Pancreas (tissue), 10 donors: ENCODE measurements around the gene ETV3. TPM values are rescaled to one million over a fixed set of nuclear protein-coding genes. Genes with fewer than 3 reads are reported as not detected.
A peak's percentile ranks its signal among the peaks of the same experiment; 100 is the strongest.
"Not testable (repeated sequence)": the region's sequence is repeated elsewhere in the genome, so short reads cannot be mapped to it uniquely, and the experiment has no call there.

Experiments used
- ATAC-seq, 4 donors: fragments of 200-7000 bp; cut with Tn5 transposase; one replicate each; pipeline versions ENCODE4 v1.8.0 to v1.9.1; 2020; ENCODE audit warnings: mild to moderate bottlenecking in 4 of 4, moderate library complexity in 4 of 4
- DNase-seq, 6 donors: peaks; one replicate each; pipeline ENCODE4 v3.0.0-alpha.2; 2020
- FAIRE-seq: peaks from 2 replicates; lab custom pipeline; 2012; peaks lifted over from hg19 to GRCh38; lab: Jason Lieb, UNC
- H3K27ac ChIP-seq, 4 donors: fragments of 200-600 bp; sonication (generic); 1 replicate in 3 of 4; 2 replicates in 1 of 4; pipeline versions ENCODE4 v1.5.0 to v1.8.0; 2020
- H3K27me3 ChIP-seq, 4 donors: fragments of 200-600 bp; one replicate each; pipeline ENCODE4 v1.8.0; 2021
- H3K36me3 ChIP-seq, 3 donors: fragments of 200-600 bp; sonication (generic) in 1 of 3; one replicate each; pipeline versions ENCODE4 v1.5.0 to v1.8.0; 2020 to 2021
- H3K4me1 ChIP-seq, 3 donors: fragments of 200-600 bp; one replicate each; pipeline ENCODE4 v1.8.0; 2021
- H3K4me3 ChIP-seq, 4 donors: fragments of 200-600 bp; sonication (generic) in 2 of 4; one replicate each; pipeline versions ENCODE4 v1.5.0 to v1.8.0; 2020 to 2021
- H3K9me3 ChIP-seq, 4 donors: fragments of 200-600 bp; one replicate each; pipeline ENCODE4 v1.8.0; 2021
- WGBS, 2 donors: extraction: QIAGEN DNeasy Blood & Tissue Kit; methylation state at CpG; one replicate each; pipeline ENCODE4 v1.1.7; 2013; 5-methylcytosine and 5-hydroxymethylcytosine counted together
- intact Hi-C, 3 donors: fragments of 100-400 bp; cut with DNase I; formaldehyde crosslinking; loops; one replicate each; pipeline versions ENCODE4 v1.11.1 to v1.14.2; 2022
- polyA plus RNA-seq, 2 donors: library from polyadenylated mRNA; stranded (reverse); fragments of 200-250 nt; gene quantifications; one replicate each; pipeline ENCODE4 v1.2.3, GENCODE V29; 2013
- total RNA-seq, 6 donors: library from RNA; stranded (reverse); fragmentation: NEBNext Ultra II Directional in 4 of 6; extraction: Animal tissue kit (Norgen Biotek cat#: 25700) in 4 of 6; gene quantifications; one replicate each; pipeline versions ENCODE4 v1.2.1 to v1.2.4, GENCODE V29; 2021 to 2023
- TF ChIP-seq, protein P1 (sequence below), 4 donors: fragments of 200-600 bp; sonication (generic) in 3 of 4; IDR thresholded peaks; one replicate each; pipeline versions ENCODE4 v1.5.0 to v1.8.0; 2021; ENCODE audit warnings: antibody characterized with exemption in 4 of 4
- donor health status: healthy with polysubstance abuse.
- donor health status: DM: no; HTN: no; CAD: no; lungs with moderate emphysema.
- donor health status: DM: no; HTN: no; CAD: no.
- donor health status: control.
- donor health status: control.
- donor health status: Bipolar disorder and iron deficiency.
- donor health status: DM: yes; HTN: yes; CAD: no.
- donor health status: DM: no; HTN: no; CAD: no.
- donor health status: DM: no; HTN: no; CAD: no.
- donor health status: DM: yes; HTN: yes; CAD: no.

Gene ETV3
- total and polyA plus RNA-seq, 8 donors = 2.9 to 12.9 (median 7.3) TPM

DNA sequence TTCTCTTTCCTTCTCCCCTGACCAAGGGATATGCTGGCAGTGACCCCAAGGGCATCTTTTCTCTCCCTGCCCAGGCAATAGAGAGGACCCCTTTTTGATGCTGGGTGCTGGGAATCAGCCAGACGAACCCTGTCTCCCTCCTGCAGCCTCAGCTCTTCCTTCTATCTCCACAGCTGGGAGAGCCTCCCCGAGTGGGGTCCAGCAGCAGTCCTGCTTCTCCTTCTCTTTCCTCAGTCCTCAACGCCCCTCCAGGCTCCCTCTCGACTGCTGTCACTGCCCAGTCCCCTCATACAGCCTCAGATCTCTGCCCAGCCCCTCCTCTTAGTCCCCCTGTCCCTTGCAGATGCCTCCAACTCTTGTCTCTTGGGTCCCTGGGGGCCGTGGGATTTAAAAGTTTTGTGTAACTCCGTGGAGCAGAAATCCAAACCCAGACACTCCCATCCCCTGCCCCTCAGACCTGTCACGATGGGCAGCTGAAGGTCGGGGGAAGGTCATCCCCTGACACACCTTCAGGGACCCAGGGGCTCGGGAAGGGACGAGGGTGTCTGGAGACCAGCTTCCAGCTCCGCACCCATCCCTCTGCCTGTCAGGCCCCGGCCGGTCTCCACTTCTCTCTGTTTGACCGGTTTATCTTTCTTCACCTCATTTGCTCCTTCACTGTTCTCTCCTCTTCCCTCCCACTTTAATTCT, 32.8 kb downstream of the ETV3 start:
- H3K4me3 ChIP-seq = no peak overlapping the region
- H3K4me1 ChIP-seq = no peaks in the 10 kb centered on the region
- TF ChIP-seq, protein P1, sequence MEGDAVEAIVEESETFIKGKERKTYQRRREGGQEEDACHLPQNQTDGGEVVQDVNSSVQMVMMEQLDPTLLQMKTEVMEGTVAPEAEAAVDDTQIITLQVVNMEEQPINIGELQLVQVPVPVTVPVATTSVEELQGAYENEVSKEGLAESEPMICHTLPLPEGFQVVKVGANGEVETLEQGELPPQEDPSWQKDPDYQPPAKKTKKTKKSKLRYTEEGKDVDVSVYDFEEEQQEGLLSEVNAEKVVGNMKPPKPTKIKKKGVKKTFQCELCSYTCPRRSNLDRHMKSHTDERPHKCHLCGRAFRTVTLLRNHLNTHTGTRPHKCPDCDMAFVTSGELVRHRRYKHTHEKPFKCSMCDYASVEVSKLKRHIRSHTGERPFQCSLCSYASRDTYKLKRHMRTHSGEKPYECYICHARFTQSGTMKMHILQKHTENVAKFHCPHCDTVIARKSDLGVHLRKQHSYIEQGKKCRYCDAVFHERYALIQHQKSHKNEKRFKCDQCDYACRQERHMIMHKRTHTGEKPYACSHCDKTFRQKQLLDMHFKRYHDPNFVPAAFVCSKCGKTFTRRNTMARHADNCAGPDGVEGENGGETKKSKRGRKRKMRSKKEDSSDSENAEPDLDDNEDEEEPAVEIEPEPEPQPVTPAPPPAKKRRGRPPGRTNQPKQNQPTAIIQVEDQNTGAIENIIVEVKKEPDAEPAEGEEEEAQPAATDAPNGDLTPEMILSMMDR (IDR thresholded peaks at IDR 0.05) = no peak
- no peak overlapping the region for H3K27ac ChIP-seq
- FAIRE-seq (no peak), ATAC-seq (no peak), DNase-seq (peak in 1 of 6 donors; percentile 49)
- H3K27me3 ChIP-seq = peaks cover 0 to 7% (median 0%) of the 10 kb centered on the region in 4 donors
- intact Hi-C loops = no loop called here
- WGBS, 2 donors = 56 to 58% methylated on average over 14 of the region's 14 CpGs
- H3K9me3 ChIP-seq = no peaks in the 10 kb centered on the region
- no peaks in the 10 kb centered on the region for H3K36me3 ChIP-seq

DNA sequence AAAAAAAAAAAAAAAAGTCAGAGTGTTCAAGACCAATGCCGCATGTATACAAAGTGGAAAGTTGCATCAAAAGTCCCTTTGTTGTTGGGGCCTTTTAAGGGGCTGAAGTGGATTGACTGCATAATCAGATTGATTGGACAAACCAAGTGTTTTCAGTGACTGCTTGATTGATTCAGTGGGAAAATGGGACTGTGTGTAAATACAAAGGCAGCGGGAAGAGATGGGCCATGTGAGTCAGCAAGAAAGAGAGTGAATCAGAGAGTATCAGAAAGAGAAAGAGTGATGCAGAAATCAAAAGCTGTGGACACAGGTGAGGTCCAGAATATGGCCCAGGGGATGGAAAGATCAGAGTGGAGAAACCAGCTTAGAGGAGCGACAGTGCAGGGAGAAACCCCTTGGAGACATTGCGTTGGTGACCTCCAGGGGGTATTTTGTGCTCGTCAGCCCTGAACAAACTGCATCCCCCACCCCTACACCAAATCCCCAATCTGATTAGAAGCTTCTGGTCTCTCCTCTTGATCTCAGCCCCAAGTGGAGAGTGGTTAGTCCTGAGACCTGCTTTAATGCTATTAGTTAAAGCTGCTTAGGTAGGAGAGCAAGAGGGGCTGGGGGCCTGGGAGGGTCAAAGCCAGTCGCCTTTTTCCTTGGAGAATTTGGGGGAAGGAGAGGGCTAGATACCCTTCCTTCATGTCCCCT, 33.4 kb downstream of the ETV3 start:
- H3K27me3 ChIP-seq = peaks cover 0 to 7% (median 0%) of the 10 kb centered on the region in 4 donors
- no peaks in the 10 kb centered on the region for H3K4me1 ChIP-seq
- no peak overlapping the region for H3K4me3 ChIP-seq
- ATAC-seq = no peak
- TF ChIP-seq, protein P1 (IDR thresholded peaks at IDR 0.05) = no peak
- intact Hi-C loops = no loop called here
- peak in 1 of 6 donors; percentile 5 for DNase-seq
- no peaks in the 10 kb centered on the region for H3K36me3 ChIP-seq
- no peak overlapping the region for H3K27ac ChIP-seq
- H3K9me3 ChIP-seq = no peaks in the 10 kb centered on the region
- 52 to 58% methylated on average over 6 of the region's 6 CpGs for WGBS, 2 donors
- no peak for FAIRE-seq

DNA sequence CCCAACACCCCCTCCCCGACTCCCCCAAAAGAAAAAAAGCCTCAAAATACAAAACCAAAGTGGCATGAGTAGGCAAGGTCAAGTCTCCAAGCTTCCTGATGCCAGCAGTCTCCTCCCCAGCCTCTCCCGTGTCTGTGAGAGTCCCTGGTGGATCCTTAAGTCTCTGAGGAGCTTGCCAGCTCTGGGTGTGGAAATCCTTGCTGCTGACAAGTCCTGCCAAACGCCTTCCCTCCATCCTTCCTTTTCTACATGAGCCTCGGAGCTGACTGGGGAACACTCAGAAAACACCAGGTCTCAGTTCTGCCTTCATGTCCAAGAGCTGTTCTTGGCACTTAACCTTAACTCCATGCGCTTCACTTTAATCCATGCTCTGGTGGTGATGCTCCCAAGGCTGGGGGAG, 34.9 kb downstream of the ETV3 start:
- TF ChIP-seq, protein P1 (IDR thresholded peaks at IDR 0.05) = no peak
- intact Hi-C loops = no loop called here
- no peak overlapping the region for H3K27ac ChIP-seq
- no peaks in the 10 kb centered on the region for H3K36me3 ChIP-seq
- peaks cover 0 to 7% (median 0%) of the 10 kb centered on the region in 4 donors for H3K27me3 ChIP-seq
- no peak for FAIRE-seq
- ATAC-seq = no peak
- DNase-seq = no peak
- H3K4me3 ChIP-seq = no peak overlapping the region
- no peaks in the 10 kb centered on the region for H3K4me1 ChIP-seq
- WGBS, 2 donors = 50 to 67% methylated on average over 5 of the region's 5 CpGs
- H3K9me3 ChIP-seq = no peaks in the 10 kb centered on the region

DNA sequence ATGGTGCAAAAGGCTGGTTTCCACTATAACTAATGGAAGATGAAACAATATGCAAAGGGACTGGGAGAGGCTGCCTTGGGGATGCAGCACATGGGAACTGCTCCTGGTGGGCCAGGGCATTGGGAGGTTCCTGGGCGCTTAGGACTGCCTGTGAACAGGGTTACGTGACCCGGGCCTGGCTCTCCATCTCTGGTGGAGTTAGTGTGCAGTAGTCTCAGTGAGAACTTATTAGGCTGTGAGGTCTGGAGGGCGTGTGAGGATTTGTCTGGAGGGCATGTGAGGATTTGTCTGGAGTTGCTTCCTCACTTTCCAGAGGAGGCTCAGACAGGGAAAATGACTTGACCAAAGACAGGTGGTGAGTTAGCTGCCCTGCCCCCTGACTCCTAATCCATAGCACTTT, 37.0 kb downstream of the ETV3 start:
- Histone ChIP-seq H3K27ac (no peak overlapping the region), H3K27me3 (no peaks in the 10 kb centered on the region), H3K4me3 (no peak overlapping the region), H3K36me3 (no peaks in the 10 kb centered on the region), H3K9me3 (no peaks in the 10 kb centered on the region), H3K4me1 (no peaks in the 10 kb centered on the region)
- intact Hi-C loops = no loop called here
- DNase-seq (no peak), FAIRE-seq (no peak), ATAC-seq (no peak)
- TF ChIP-seq, protein P1 (IDR thresholded peaks at IDR 0.05) = no peak
- 63 to 70% methylated on average over 4 of the region's 4 CpGs for WGBS, 2 donors

DNA sequence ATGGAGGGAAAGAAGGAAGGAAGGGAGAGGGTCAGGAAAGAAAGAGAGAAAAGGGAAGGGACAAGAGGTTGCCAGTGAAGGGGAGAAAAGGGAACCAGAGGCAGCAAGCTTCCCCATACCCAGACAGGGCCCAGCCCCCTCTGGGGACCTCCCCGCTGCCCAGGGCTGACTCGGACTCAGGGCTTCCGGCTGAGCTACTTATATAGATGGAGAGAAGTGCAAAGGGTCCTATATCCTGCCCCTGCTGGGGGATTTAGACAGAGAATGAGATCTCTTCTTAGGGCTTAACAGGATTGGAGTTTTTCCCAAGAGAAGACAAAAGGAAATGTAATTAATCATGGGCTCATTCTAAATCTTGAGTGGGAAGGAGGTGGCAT, 38.6 kb downstream of the ETV3 start, which contains the start of gene ETV3L:
Gene ETV3L (minus strand): TSS at position 176 of the 377 bp plus-strand sequence. CDS start 285 bp downstream, outside the sequence.
- Histone ChIP-seq H3K27ac (no peak within 1 kb of the TSS), H3K9me3 (no peaks in the 10 kb centered on the region), H3K36me3 (no peaks in the 10 kb centered on the region), H3K4me3 (no peak within 1 kb of the TSS), H3K27me3 (no peaks in the 10 kb centered on the region), H3K4me1 (no peaks in the 10 kb centered on the region)
- intact Hi-C loops = loop anchor here in 1 of 3 donors (10.0 kb wide), 1 partner anchor 395 kb away; no protein-coding TSS in a partner anchor
- no peak for DNase-seq
- TF ChIP-seq, protein P1 (IDR thresholded peaks at IDR 0.05) = no peak
- 70 to 86% methylated on average over 3 of the region's 3 CpGs for WGBS, 2 donors
- peak in 1 of 4 donors; percentile 58 for ATAC-seq
- FAIRE-seq = no peak

DNA sequence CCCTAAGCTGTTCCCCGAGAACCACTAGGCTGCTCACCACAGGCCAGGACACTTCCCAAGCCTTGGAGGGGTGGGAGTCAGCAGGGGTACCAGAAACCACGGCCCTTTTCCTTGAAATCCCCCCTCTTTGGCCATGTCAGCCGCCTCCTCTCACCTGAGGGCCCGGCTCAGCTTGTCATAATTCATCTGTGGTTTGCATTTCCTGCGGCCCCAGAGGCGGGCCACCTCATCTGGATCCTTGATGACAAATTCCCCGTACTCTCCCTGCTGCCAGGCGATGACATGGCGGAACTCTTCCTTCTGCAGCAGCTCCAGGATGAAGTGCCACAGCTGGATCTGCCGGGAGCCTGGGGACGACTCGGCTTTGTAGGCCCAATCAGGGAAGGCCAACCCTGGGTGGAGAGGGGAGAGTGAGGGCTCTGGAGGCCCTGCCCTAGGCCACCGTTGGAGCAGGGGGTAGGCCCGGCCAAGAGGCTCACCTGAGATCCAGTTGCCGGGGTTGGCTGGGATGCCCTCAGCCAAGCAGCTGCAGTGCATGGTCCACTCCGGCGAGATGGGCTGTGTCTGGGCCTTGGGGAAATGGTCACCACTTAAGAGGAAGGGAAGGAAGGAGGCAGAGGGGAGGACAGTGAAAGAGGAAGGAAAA, 39.1 kb downstream of the ETV3 start:
- H3K9me3 ChIP-seq, DNase-seq, H3K36me3 ChIP-seq, ATAC-seq, H3K27me3 ChIP-seq, H3K27ac ChIP-seq, FAIRE-seq, H3K4me3 ChIP-seq, H3K4me1 ChIP-seq: not testable (repeated sequence)
- 80 to 82% methylated on average over 12 to 16 of the region's 17 CpGs for WGBS, 2 donors
- intact Hi-C loops = loop anchor here in 1 of 3 donors (10.0 kb wide), 1 partner anchor 396 kb away; no protein-coding TSS in a partner anchor
